ENCODE results near the gene MRPL34. TPM values are rescaled to one million over a fixed set of nuclear protein-coding genes. Genes with fewer than 3 reads are reported as not detected.
A peak's percentile ranks its signal among the peaks of the same experiment; 100 is the strongest.

MRPL34 gene
- polyA plus RNA-seq, 1 of the 3 experiments (the other 2 are of a cell fraction): 72.9 TPM

DNA sequence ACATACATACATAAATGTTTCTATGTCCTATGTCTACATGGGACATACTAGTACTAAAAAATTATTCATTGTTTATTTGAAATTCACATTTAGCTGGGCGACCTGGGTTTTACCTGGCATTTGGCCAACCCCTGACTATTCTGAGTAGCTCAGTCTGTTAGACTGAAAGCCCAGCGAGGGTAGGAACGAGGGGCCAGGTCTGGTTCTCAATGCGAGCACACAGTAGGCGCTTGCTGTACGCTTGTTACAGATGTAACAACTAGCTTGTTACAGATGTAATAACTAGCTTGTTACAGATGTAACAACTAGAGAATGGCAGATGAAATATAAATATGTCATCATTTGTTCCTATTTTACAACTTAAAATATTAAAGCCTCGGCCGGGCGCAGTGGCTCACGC, 29.9 kb downstream of the MRPL34 start:
- DNase-seq: no peak
- Histone ChIP-seq H4K20me1 (ENCODE audit: insufficient read depth) (no peaks in the 10 kb centered on the region), H3F3A (replicated peaks; ENCODE audit: insufficient read depth) (peaks cover 8% of the 10 kb centered on the region), H3K27ac (ENCODE audit: low read depth in 2 of 2, low read length in 1 of 2) (no peak overlapping the region), H3K36me3 (replicated peaks in 1 of 2; ENCODE audit: control insufficient read depth in 1 of 2, insufficient read depth in 2 of 2, low read length in 1 of 2) (no peaks in the 10 kb centered on the region), H2AFZ (ENCODE audit: low read depth) (peak overlapping the region; percentile 95; the same call in 1 of the 2 replicates), H3K9ac (no peak overlapping the region), H3K9me3 (no peaks in the 10 kb centered on the region), H3K4me2 (peak overlapping the region; percentile 96), H3K79me2 (ENCODE audit: insufficient read depth) (peaks cover 8% of the 10 kb centered on the region; the same call in 1 of the 2 replicates), H3K9me2 (no peaks in the 10 kb centered on the region), H3K4me3 (ENCODE audit: low read depth in 2 of 2, low read length in 1 of 2) (peak overlapping the region in 1 of 2 experiments; percentile 83; a peak in 2 of 4 replicates), H3K27me3 (ENCODE audit: insufficient read depth) (no peaks in the 10 kb centered on the region), H3K4me1 (ENCODE audit: control insufficient read depth in 1 of 2, insufficient read depth in 2 of 2, low read depth in 1 of 2, low read length in 1 of 2) (peaks cover 0 to 24% of the 10 kb centered on the region in 2 experiments; a peak in 1 of 4 replicates)
- POLR2A ChIA-PET: no interaction called here
- TF ChIP-seq, protein P1, sequence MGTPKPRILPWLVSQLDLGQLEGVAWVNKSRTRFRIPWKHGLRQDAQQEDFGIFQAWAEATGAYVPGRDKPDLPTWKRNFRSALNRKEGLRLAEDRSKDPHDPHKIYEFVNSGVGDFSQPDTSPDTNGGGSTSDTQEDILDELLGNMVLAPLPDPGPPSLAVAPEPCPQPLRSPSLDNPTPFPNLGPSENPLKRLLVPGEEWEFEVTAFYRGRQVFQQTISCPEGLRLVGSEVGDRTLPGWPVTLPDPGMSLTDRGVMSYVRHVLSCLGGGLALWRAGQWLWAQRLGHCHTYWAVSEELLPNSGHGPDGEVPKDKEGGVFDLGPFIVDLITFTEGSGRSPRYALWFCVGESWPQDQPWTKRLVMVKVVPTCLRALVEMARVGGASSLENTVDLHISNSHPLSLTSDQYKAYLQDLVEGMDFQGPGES (IDR thresholded peaks at IDR 0.05; ENCODE audit: low read depth, low read length): no peak
- TF ChIP-seq TCF12 (IDR thresholded peaks at IDR 0.05): no peak
- TF ChIP-seq TAF1 (IDR thresholded peaks at IDR 0.05; ENCODE audit: borderline replicate concordance, low read depth, low read length): no peak
- no peak for TF ChIP-seq ZBTB33 (IDR thresholded peaks at IDR 0.05; ENCODE audit: borderline replicate concordance, low read depth)
- no peak for TF ChIP-seq RCOR1 (IDR thresholded peaks at IDR 0.05; ENCODE audit: low read length)
- 62% methylated on average over 9 of the region's 10 CpGs for WGBS (ENCODE audit: low lambda C conversion rate)
- CTCF ChIA-PET: interaction anchor here (1.3 to 1.9 kb wide), 2 partner anchors 50 to 51 kb away, joined by 3 to 5 read pairs; no protein-coding TSS in a partner anchor

GRCh38 chr19:17336872-17337674, 31.4 kb downstream of the MRPL34 start, which contains the start of gene GTPBP3:
TSS of gene GTPBP3 (plus strand) at chr19:17337553. CDS start at chr19:17337612, 59 bp downstream.
- H3K36me3 ChIP-seq (replicated peaks in 1 of 2; ENCODE audit: control insufficient read depth in 1 of 2, insufficient read depth in 2 of 2, low read length in 1 of 2): peaks cover 0 to 7% of the 10 kb centered on the region in 2 experiments
- H3K4me2 ChIP-seq: peak within 1 kb of the TSS; percentile 94
- H3K9me3 ChIP-seq: no peaks in the 10 kb centered on the region
- H2AFZ ChIP-seq (ENCODE audit: low read depth): peak within 1 kb of the TSS; percentile 82
- H3K9me2 ChIP-seq: no peaks in the 10 kb centered on the region
- peak within 1 kb of the TSS; percentile 91 to 99 for H3K4me3 ChIP-seq (ENCODE audit: low read depth in 2 of 2, low read length in 1 of 2)
- H3K9ac ChIP-seq: peak within 1 kb of the TSS; percentile 85
- peaks cover 0 to 24% of the 10 kb centered on the region in 2 experiments; a peak in 1 of 4 replicates for H3K4me1 ChIP-seq (ENCODE audit: control insufficient read depth in 1 of 2, insufficient read depth in 2 of 2, low read depth in 1 of 2, low read length in 1 of 2)
- H3F3A ChIP-seq (replicated peaks; ENCODE audit: insufficient read depth): peaks cover 8% of the 10 kb centered on the region
- H3K79me2 ChIP-seq (ENCODE audit: insufficient read depth): peaks cover 8% of the 10 kb centered on the region; the same call in 1 of the 2 replicates
- ChIA-PET POLR2A (interaction anchor here (0.6 kb wide), 1 partner anchor 128 kb away, joined by 4 read pairs; no protein-coding TSS in a partner anchor), CTCF (interaction anchor here (1.9 kb wide), 1 partner anchor 48 kb away, joined by 5 read pairs; no protein-coding TSS in a partner anchor)
- peak within 1 kb of the TSS; percentile 82 to 96 for H3K27ac ChIP-seq (ENCODE audit: low read depth in 2 of 2, low read length in 1 of 2)
- WGBS (ENCODE audit: low lambda C conversion rate): under 1% methylated on average over 28 of the region's 41 CpGs
- no peaks in the 10 kb centered on the region for H4K20me1 ChIP-seq (ENCODE audit: insufficient read depth)
- no peaks in the 10 kb centered on the region for H3K27me3 ChIP-seq (ENCODE audit: insufficient read depth)
- peak; percentile 95 for DNase-seq
- TF ChIP-seq EZH2phosphoT487 (IDR thresholded peaks at IDR 0.05; ENCODE audit: borderline replicate concordance, low read depth) (no peak), RCOR1 (IDR thresholded peaks at IDR 0.05; ENCODE audit: low read length) (no peak; the same call in 1 of the 2 replicates), SIN3A (IDR thresholded peaks at IDR 0.05; ENCODE audit: borderline replicate concordance, low read depth, low read length) (no peak), JUND (IDR thresholded peaks at IDR 0.05) (no peak), TEAD4 (IDR thresholded peaks at IDR 0.05; ENCODE audit: borderline replicate concordance, insufficient read depth) (no peak), YY1 (IDR thresholded peaks at IDR 0.05; ENCODE audit: low read depth) (peak; percentile 82), GABPA (IDR thresholded peaks at IDR 0.05; ENCODE audit: low read depth) (peak; percentile 81), FOXJ3 (CRISPR knock-in tag; IDR thresholded peaks at IDR 0.05) (no peak), RAD21 (IDR thresholded peaks at IDR 0.05; ENCODE audit: low read length) (no peak), ELF1 (IDR thresholded peaks at IDR 0.05) (peak; percentile 67; the same call in 1 of the 2 replicates), ZBTB33 (IDR thresholded peaks at IDR 0.05; ENCODE audit: borderline replicate concordance, low read depth) (no peak), PBX3 (IDR thresholded peaks at IDR 0.05) (peak; percentile 48), FOSL2 (IDR thresholded peaks at IDR 0.05; ENCODE audit: borderline replicate concordance, low read depth) (no peak)
- TF ChIP-seq, protein P1 (IDR thresholded peaks at IDR 0.05; ENCODE audit: low read depth, low read length): peak; percentile 55; the same call in 1 of the 2 replicates
- TF ChIP-seq, protein P2, sequence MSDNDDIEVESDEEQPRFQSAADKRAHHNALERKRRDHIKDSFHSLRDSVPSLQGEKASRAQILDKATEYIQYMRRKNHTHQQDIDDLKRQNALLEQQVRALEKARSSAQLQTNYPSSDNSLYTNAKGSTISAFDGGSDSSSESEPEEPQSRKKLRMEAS (IDR thresholded peaks at IDR 0.05; ENCODE audit: low read depth): peak; percentile 89

Data from SK-N-SH (cell line).